NT2/D1 (cell line): Measurements from ENCODE around the gene IMPG2.
"Not testable (repeated sequence)": the region's sequence is repeated elsewhere in the genome, so short reads cannot be mapped to it uniquely, and the experiment has no call there.

ENCODE experiments used
- DNase-seq: peaks from one replicate; pipeline ENCODE4 v3.0.0-alpha.2; 2011; ENCODE audit warnings: low read depth, low spot score
- H3K27me3 ChIP-seq: 2 replicates; pipeline ENCODE4 v1.6.0; 2011; ENCODE audit warnings: mild to moderate bottlenecking; ENCODE audit not compliant: insufficient read length, insufficient read depth
- H3K36me3 ChIP-seq: 2 replicates; pipeline ENCODE4 v1.6.1; 2011; ENCODE audit warnings: mild to moderate bottlenecking, low read length, mixed read lengths; ENCODE audit not compliant: insufficient read depth, insufficient read length
- H3K4me1 ChIP-seq: 2 replicates; pipeline ENCODE4 v1.5.1; 2011; ENCODE audit not compliant: insufficient read depth, insufficient read length
- H3K4me3 ChIP-seq: 2 replicates; pipeline ENCODE4 v1.5.1; 2011; ENCODE audit warnings: low read depth; ENCODE audit not compliant: insufficient read length
- H3K9ac ChIP-seq: 2 replicates; pipeline ENCODE4 v1.6.0; 2011; ENCODE audit warnings: low read depth; ENCODE audit not compliant: insufficient read length
- H3K9me3 ChIP-seq: 2 replicates; pipeline ENCODE4 v1.5.1; 2011; ENCODE audit warnings: mild to moderate bottlenecking, low read length; ENCODE audit not compliant: insufficient read depth
- SUZ12 ChIP-seq: IDR thresholded peaks from 2 replicates; pipeline ENCODE4 v1.6.1; 2011; ENCODE audit not compliant: insufficient read length, insufficient read depth; ENCODE audit errors: extremely low read depth
- YY1 ChIP-seq: IDR thresholded peaks from 2 replicates; pipeline ENCODE4 v1.6.1; 2011; ENCODE audit not compliant: insufficient read length, insufficient read depth
- ZNF274 ChIP-seq: IDR thresholded peaks from 2 replicates; pipeline ENCODE4 v1.6.1; 2011; ENCODE audit warnings: mild to moderate bottlenecking, low read depth, low read length

IMPG2 gene

GRCh38 chr3:101319531-101319930 is 844 bp downstream of the IMPG2 start:
- no peak for DNase-seq
- no peak overlapping the region for H3K9ac ChIP-seq
- H3K36me3 ChIP-seq, result no peaks in the 10 kb centered on the region
- no peak for TF ChIP-seq ZNF274
- no peak for TF ChIP-seq SUZ12
- no peak for TF ChIP-seq YY1
- no peak overlapping the region for H3K4me3 ChIP-seq
- no peaks in the 10 kb centered on the region for H3K4me1 ChIP-seq
- no peaks in the 10 kb centered on the region for H3K9me3 ChIP-seq
- no peaks in the 10 kb centered on the region for H3K27me3 ChIP-seq

GRCh38 chr3:101312545-101312944 is 7.8 kb downstream of the IMPG2 start:
- TF ChIP-seq SUZ12, result no peak
- no peak for TF ChIP-seq ZNF274
- TF ChIP-seq YY1, result no peak
- H3K4me3 ChIP-seq, result no peak overlapping the region
- H3K4me1 ChIP-seq, result no peaks in the 10 kb centered on the region
- no peak overlapping the region for H3K9ac ChIP-seq
- no peaks in the 10 kb centered on the region for H3K27me3 ChIP-seq
- H3K36me3 ChIP-seq, result no peaks in the 10 kb centered on the region
- DNase-seq, result no peak
- H3K9me3 ChIP-seq, result peaks cover 17% of the 10 kb centered on the region

DNA sequence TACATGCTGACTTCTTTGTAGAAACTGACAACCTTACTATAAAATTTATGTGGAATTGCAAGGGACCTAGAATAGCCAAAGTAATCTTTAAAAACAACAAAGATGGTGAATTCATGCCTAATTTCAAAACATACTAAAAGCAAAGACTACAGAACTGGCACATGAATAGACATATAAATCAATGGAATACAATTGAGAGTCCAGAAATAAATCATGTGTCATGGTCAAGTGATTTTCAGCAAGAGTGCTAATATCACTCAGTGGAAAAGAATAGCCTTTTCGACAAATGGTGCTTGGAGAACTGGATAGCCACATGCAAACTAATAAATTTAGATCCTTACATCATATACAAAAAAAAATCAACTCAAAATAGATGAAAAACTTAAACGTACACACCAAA is 8.7 kb downstream of the IMPG2 start:
- no peaks in the 10 kb centered on the region for H3K27me3 ChIP-seq
- H3K4me3 ChIP-seq, result no peak overlapping the region
- TF ChIP-seq SUZ12 (no peak), ZNF274 (no peak), YY1 (no peak)
- H3K9ac ChIP-seq, result no peak overlapping the region
- no peaks in the 10 kb centered on the region for H3K36me3 ChIP-seq
- H3K9me3 ChIP-seq, result peaks cover 25% of the 10 kb centered on the region
- H3K4me1 ChIP-seq, result no peaks in the 10 kb centered on the region
- no peak for DNase-seq

DNA sequence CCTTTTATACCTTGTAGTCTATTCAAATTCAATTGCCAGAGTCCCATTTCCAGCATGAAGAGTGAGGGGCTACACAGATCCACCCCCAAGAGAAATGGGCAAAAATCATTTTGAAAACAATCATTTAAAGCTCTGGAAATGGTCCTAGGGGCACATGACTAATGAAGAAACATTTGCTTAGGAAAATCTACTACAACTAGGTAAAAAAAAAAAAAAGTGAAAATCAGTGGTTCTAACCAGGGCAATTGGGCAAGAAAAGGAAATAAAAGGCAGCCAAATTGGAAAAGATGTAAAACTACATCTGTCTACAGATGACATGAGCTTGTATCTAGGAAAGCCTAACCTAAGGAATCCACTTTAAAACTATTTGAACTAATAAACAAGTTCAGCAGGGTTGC is 9.4 kb downstream of the IMPG2 start:
- H3K36me3 ChIP-seq, result no peaks in the 10 kb centered on the region
- peaks cover 25% of the 10 kb centered on the region for H3K9me3 ChIP-seq
- H3K4me3 ChIP-seq, result no peak overlapping the region
- no peak overlapping the region for H3K9ac ChIP-seq
- H3K4me1 ChIP-seq, result no peaks in the 10 kb centered on the region
- no peak for DNase-seq
- no peaks in the 10 kb centered on the region for H3K27me3 ChIP-seq
- TF ChIP-seq SUZ12, result no peak
- no peak for TF ChIP-seq YY1
- no peak for TF ChIP-seq ZNF274

DNA sequence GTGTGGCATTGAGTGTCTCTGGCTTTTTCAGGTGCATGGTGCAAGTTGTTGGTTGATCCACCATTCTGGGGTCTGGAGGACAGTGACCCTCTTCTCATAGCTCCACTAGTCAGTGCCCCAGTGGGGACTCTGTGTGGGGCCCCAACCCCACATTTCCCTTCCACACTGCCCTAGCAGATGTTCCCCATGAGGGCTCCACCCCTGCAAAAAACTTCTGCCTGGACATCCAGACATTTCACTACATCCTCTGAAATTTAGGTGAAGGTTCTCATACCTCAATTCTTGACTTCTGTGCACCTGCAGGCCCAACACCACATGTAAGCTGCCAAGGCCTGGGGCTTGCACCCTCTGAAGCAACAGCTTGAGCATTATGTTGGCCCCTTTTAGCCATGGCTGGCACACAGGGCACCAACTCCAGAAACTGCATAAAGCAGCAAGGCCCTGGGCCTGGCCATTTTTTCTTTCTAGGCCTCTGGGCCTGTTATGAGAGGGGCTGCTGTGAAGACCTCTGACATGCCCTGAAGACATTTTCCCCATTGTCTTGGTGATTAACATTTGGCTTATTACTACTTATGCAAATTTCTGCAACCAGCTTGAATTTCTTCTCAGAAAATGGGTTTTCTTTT is 12.1 kb downstream of the IMPG2 start:
- peaks cover 25% of the 10 kb centered on the region for H3K9me3 ChIP-seq
- not testable (repeated sequence) for H3K36me3 ChIP-seq, H3K9ac ChIP-seq, H3K4me1 ChIP-seq, DNase-seq, H3K4me3 ChIP-seq, H3K27me3 ChIP-seq

GRCh38 chr3:101303836-101304235 is 16.5 kb downstream of the IMPG2 start:
- TF ChIP-seq ZNF274 (no peak), YY1 (no peak), SUZ12 (no peak)
- H3K36me3 ChIP-seq, result no peaks in the 10 kb centered on the region

GRCh38 chr3:101303089-101303731 is 17.2 kb downstream of the IMPG2 start:
- Histone ChIP-seq H3K27me3 (no peaks in the 10 kb centered on the region), H3K36me3 (no peaks in the 10 kb centered on the region), H3K4me3 (no peak overlapping the region), H3K4me1 (peaks cover 4% of the 10 kb centered on the region), H3K9ac (no peak overlapping the region), H3K9me3 (peaks cover 14% of the 10 kb centered on the region)
- DNase-seq, result no peak
- no peak for TF ChIP-seq YY1
- TF ChIP-seq SUZ12, result no peak
- no peak for TF ChIP-seq ZNF274

More at GRCh38 chr3:101303836-101304235, 16.5 kb downstream of the IMPG2 start:
- no peaks in the 10 kb centered on the region for H3K27me3 ChIP-seq
- no peak overlapping the region for H3K4me3 ChIP-seq
- peaks cover 19% of the 10 kb centered on the region for H3K9me3 ChIP-seq
- no peak for DNase-seq
- H3K9ac ChIP-seq, result no peak overlapping the region
- peaks cover 4% of the 10 kb centered on the region for H3K4me1 ChIP-seq
